HepG2 (cell line): ENCODE results near the gene KIF1B. TPM values are rescaled to one million over a fixed set of nuclear protein-coding genes. Genes with fewer than 3 reads are reported as not detected.

Experiments used
- ATF1 ChIP-seq: IDR thresholded peaks from 2 replicates; pipeline ENCODE4 v1.6.1; 2016; ENCODE audit warnings: mild to moderate bottlenecking, control low read depth
- ATM ChIP-seq: fragments of 450-650 bp; IDR thresholded peaks from 2 replicates; pipeline ENCODE4 v1.7.1; 2017; ENCODE audit warnings: mild to moderate bottlenecking, borderline replicate concordance
- CEBPB ChIP-seq: IDR thresholded peaks from 2 replicates; pipeline ENCODE4 v1.6.1; 2011; ENCODE audit warnings: low read depth, low read length, improper control_type of control experiment, borderline replicate concordance
- CSRNP1 ChIP-seq: sonication (generic); formaldehyde crosslinking; IDR thresholded peaks from 2 replicates; pipeline ENCODE4 v1.8.1; 2023; ENCODE audit warnings: mild to moderate bottlenecking, missing genetic modification reagents
- EP300 ChIP-seq, 3 experiments: sonication (generic) in 1 of 3; formaldehyde crosslinking in 1 of 3; IDR thresholded peaks; 2 replicates each; pipeline versions ENCODE4 v1.5.1 to v1.6.1; 2011 to 2020; ENCODE audit warnings: low read depth in 2 of 3, low read length in 2 of 3, borderline replicate concordance in 1 of 3, improper control_type of control experiment in 1 of 3, mild to moderate bottlenecking in 1 of 3, missing genetic modification reagents in 1 of 3, moderate library complexity in 1 of 3
- FOSL1 ChIP-seq: sonication (generic); formaldehyde crosslinking; IDR thresholded peaks from 2 replicates; pipeline ENCODE4 v1.9.0; 2021; ENCODE audit warnings: missing genetic modification reagents, borderline replicate concordance
- HINFP ChIP-seq: sonication (generic); formaldehyde crosslinking; IDR thresholded peaks from 2 replicates; pipeline ENCODE4 v1.4.0; 2020; ENCODE audit warnings: low read depth, mild to moderate bottlenecking, missing genetic modification reagents
- KDM5B ChIP-seq: sonication (generic); formaldehyde crosslinking; IDR thresholded peaks from 2 replicates; pipeline ENCODE4 v1.4.0; 2020; ENCODE audit warnings: missing genetic modification reagents, mild to moderate bottlenecking, borderline replicate concordance
- MAX ChIP-seq: IDR thresholded peaks from 2 replicates; pipeline ENCODE4 v1.6.1; 2012; ENCODE audit warnings: inconsistent platforms
- MIER3 ChIP-seq: IDR thresholded peaks from 2 replicates; pipeline ENCODE4 v1.6.1; 2016; ENCODE audit warnings: missing compliant biosample characterization, borderline replicate concordance
- NR3C1 ChIP-seq: sonication (generic); formaldehyde crosslinking; IDR thresholded peaks from 2 replicates; pipeline ENCODE4 v1.4.0; 2020; ENCODE audit warnings: missing genetic modification reagents
- PHB2 ChIP-seq: fragments of 450-650 bp; IDR thresholded peaks from 2 replicates; pipeline ENCODE4 v1.6.1; 2018; ENCODE audit not compliant: partially characterized antibody
- SKIL ChIP-seq: sonication (generic); formaldehyde crosslinking; IDR thresholded peaks from 2 replicates; pipeline ENCODE4 v1.8.0; 2022; ENCODE audit warnings: missing genetic modification reagents, mild to moderate bottlenecking, moderate library complexity, borderline replicate concordance
- ZBTB3 ChIP-seq: sonication (generic); formaldehyde crosslinking; IDR thresholded peaks from 2 replicates; pipeline ENCODE4 v1.4.0; 2020; ENCODE audit warnings: low read depth, mild to moderate bottlenecking, moderate library complexity, missing genetic modification reagents, borderline replicate concordance
- ZMYM4 ChIP-seq: sonication (generic); formaldehyde crosslinking; IDR thresholded peaks from 2 replicates; pipeline ENCODE4 v1.8.1; 2023; ENCODE audit warnings: mild to moderate bottlenecking, missing genetic modification reagents
- ZNF326 ChIP-seq: sonication (generic); formaldehyde crosslinking; IDR thresholded peaks from 2 replicates; pipeline ENCODE4 v1.4.0; 2020; ENCODE audit warnings: missing genetic modification reagents, borderline replicate concordance
- ZNF414 ChIP-seq: sonication (generic); formaldehyde crosslinking; IDR thresholded peaks from 2 replicates; pipeline ENCODE4 v1.5.0; 2020; ENCODE audit warnings: missing genetic modification reagents
- ZNF556 ChIP-seq: sonication (generic); formaldehyde crosslinking; IDR thresholded peaks from 2 replicates; pipeline ENCODE4 v1.4.0; 2020; ENCODE audit warnings: mild to moderate bottlenecking, missing genetic modification reagents, borderline replicate concordance
- ZNF563 ChIP-seq: sonication (generic); formaldehyde crosslinking; IDR thresholded peaks from 2 replicates; pipeline ENCODE4 v1.8.0; 2022; ENCODE audit warnings: mild to moderate bottlenecking, moderate library complexity, missing genetic modification reagents
- ZNF639 ChIP-seq: conservative IDR thresholded peaks from 2 replicates; pipeline ENCODE4 v1.6.1; 2018; ENCODE audit warnings: missing genetic modification reagents
- polyA plus RNA-seq, 8 experiments: library from polyadenylated mRNA; depleted of rRNA in 3 of 8; stranded (reverse) in 7 of 8; unstranded in 1 of 8; fragments of >200 nt; fragmentation: Illumina TruSeq in 4 of 8; extraction: Trizol in 4 of 8; gene quantifications; 2 replicates each; pipeline versions ENCODE4 v1.2.1 to v1.2.3, GENCODE V29; 2011 to 2016; ENCODE audit warnings: low read depth in 4 of 8, missing spikeins in 1 of 8, mixed read lengths in 1 of 8; ENCODE audit not compliant: insufficient read depth in 1 of 8
- total RNA-seq, 5 experiments: library from RNA; depleted of rRNA; stranded (reverse); fragments of >200 nt; fragmentation: Illumina TruSeq; extraction: Trizol; gene quantifications; 2 replicates each; pipeline ENCODE4 v1.2.3, GENCODE V29; 2016; ENCODE audit warnings: low read depth in 1 of 5

KIF1B gene
- total and polyA plus RNA-seq, 2 of the 13 experiments (the other 11 are each of a cell fraction or from before 2014, with no cell fraction given): 26.7 to 32.5 TPM

GRCh38 chr1:10171105-10171767 lies 39.1 kb upstream of the KIF1B start (continued):
- peak; percentile 75; the same call in 1 of the 2 replicates for TF ChIP-seq HINFP
- TF ChIP-seq ATM: no peak
- peak; percentile 83 for TF ChIP-seq SKIL
- no peak for TF ChIP-seq CSRNP1 (CRISPR knock-in tag)
- TF ChIP-seq ZNF563 (CRISPR knock-in tag): 0 out of 2 replicates have a peak, but pooled peaks have one; percentile 32
- 0 out of 2 replicates have a peak, but pooled peaks have one; percentile 11 for TF ChIP-seq ATF1 (CRISPR knock-in tag)
- 0 out of 2 replicates have a peak, but pooled peaks have one; percentile 17 for TF ChIP-seq MAX
- no peak for TF ChIP-seq NR3C1 (CRISPR knock-in tag)
- TF ChIP-seq FOSL1 (CRISPR knock-in tag): no peak
- TF ChIP-seq CEBPB: peak; percentile 62; the same call in 1 of the 2 replicates
- TF ChIP-seq PHB2: no peak
- TF ChIP-seq ZNF556: peak; percentile 90; the same call in 1 of the 2 replicates
- peak; percentile 74; the same call in 1 of the 2 replicates for TF ChIP-seq MIER3
- peak in 1 of 2 experiments; percentile 88; a peak in 2 of 4 replicates for TF ChIP-seq EP300 (IDR thresholded peaks at IDR 0.05; ENCODE audit: low read depth in 2 of 2, low read length in 2 of 2)
- peak; percentile 69 for TF ChIP-seq EP300 (CRISPR knock-in tag; IDR thresholded peaks at IDR 0.05; ENCODE audit: borderline replicate concordance)
- TF ChIP-seq ZMYM4 (CRISPR knock-in tag): peak; percentile 90
- TF ChIP-seq ZNF326 (CRISPR knock-in tag): no peak
- TF ChIP-seq ZNF639 (CRISPR knock-in tag): 0 out of 2 replicates have a peak, but pooled peaks have one; percentile 45
- TF ChIP-seq KDM5B (CRISPR knock-in tag): peak; percentile 69
- TF ChIP-seq ZBTB3 (CRISPR knock-in tag): peak; percentile 83; the same call in 1 of the 2 replicates
- peak; percentile 73; the same call in 1 of the 2 replicates for TF ChIP-seq ZNF414 (CRISPR knock-in tag)
